PC-9 (cell line): ENCODE data around the gene FOXI3. TPM values are rescaled to one million over a fixed set of nuclear protein-coding genes. Genes with fewer than 3 reads are reported as not detected.

ENCODE experiments used
- BruUV-seq: library from RNA; stranded (reverse); fragments of 400-500 nt; replicated peaks from 2 replicates; lab custom pipeline; 2021; lab: Mats Ljungman, UMichigan
- CTCF ChIA-PET: fragments of 300-600 bp; sonication (Branson Sonifier 250); formaldehyde crosslinking; loops from one replicate; lab custom pipeline; 2022; ENCODE audit warnings: antibody characterized with exemption; lab: Charles Lee
- POLR2A ChIA-PET: fragments of 300-600 bp; sonication (Branson Sonifier 250); formaldehyde crosslinking; loops from one replicate; lab custom pipeline; 2022; ENCODE audit warnings: antibody characterized with exemption; ENCODE audit not compliant: unreplicated experiment; lab: Charles Lee
- DNase-seq, 2 experiments: peaks; one replicate each; pipeline versions ENCODE4 v3.0.0 to v3.0.0-alpha.2; 2015 to 2022; ENCODE audit warnings: mixed read lengths in 1 of 2
- H2AFZ ChIP-seq: fragments of 200-600 bp; sonication (generic); 2 replicates; pipeline ENCODE4 v1.8.1; 2017; ENCODE audit warnings: antibody characterized with exemption
- H3F3A ChIP-seq: fragments of 200-600 bp; sonication (generic); 2 replicates; pipeline ENCODE4 v1.8.1; 2017; ENCODE audit warnings: antibody characterized with exemption, mild to moderate bottlenecking, low read depth; ENCODE audit not compliant: insufficient read depth
- H3K27ac ChIP-seq: fragments of 200-600 bp; sonication (generic); 2 replicates; pipeline ENCODE4 v1.6.1; 2016; ENCODE audit warnings: mixed run types
- H3K27me3 ChIP-seq: fragments of 200-600 bp; sonication (generic); 2 replicates; pipeline ENCODE4 v1.6.1; 2016; ENCODE audit warnings: low read depth, mixed run types; ENCODE audit not compliant: insufficient read depth
- H3K36me3 ChIP-seq: fragments of 200-600 bp; sonication (generic); 2 replicates; pipeline ENCODE4 v1.6.1; 2016; ENCODE audit warnings: low read depth, mixed run types
- H3K4me1 ChIP-seq: fragments of 200-600 bp; sonication (generic); replicated peaks from 2 replicates; pipeline ENCODE4 v1.6.1; 2016; ENCODE audit warnings: mixed run types; ENCODE audit not compliant: insufficient read depth
- H3K4me2 ChIP-seq: fragments of 200-600 bp; sonication (generic); 2 replicates; pipeline ENCODE4 v1.6.1; 2017; ENCODE audit warnings: mixed run types
- H3K4me3 ChIP-seq: fragments of 200-600 bp; sonication (generic); 2 replicates; pipeline ENCODE4 v1.6.1; 2016; ENCODE audit warnings: mixed run types
- H3K79me2 ChIP-seq: fragments of 200-600 bp; sonication (generic); 2 replicates; pipeline ENCODE4 v1.6.1; 2017; ENCODE audit warnings: low read depth, mixed run types
- H3K9me2 ChIP-seq: fragments of 200-600 bp; sonication (generic); 2 replicates; pipeline ENCODE4 v1.8.1; 2017; ENCODE audit warnings: mild to moderate bottlenecking; ENCODE audit not compliant: insufficient read depth
- H3K9me3 ChIP-seq: fragments of 200-600 bp; sonication (generic); 2 replicates; pipeline ENCODE4 v1.8.1; 2016; ENCODE audit warnings: low read depth; ENCODE audit not compliant: insufficient read depth
- H4K20me1 ChIP-seq: fragments of 200-600 bp; sonication (generic); 2 replicates; pipeline ENCODE4 v1.8.1; 2017; ENCODE audit not compliant: insufficient read depth
- CTCF ChIP-seq: fragments of 200-600 bp; sonication (generic); conservative IDR thresholded peaks from 2 replicates; pipeline ENCODE4 v1.6.1; 2017; ENCODE audit warnings: mixed run types, antibody characterized with exemption, mild to moderate bottlenecking, moderate library complexity
- EZH2 ChIP-seq: fragments of 200-600 bp; sonication (generic); IDR thresholded peaks from 2 replicates; pipeline ENCODE4 v1.8.0; 2017; ENCODE audit warnings: antibody characterized with exemption, low read depth
- intact Hi-C: fragments of 100-400 bp; cut with micrococcal nuclease; formaldehyde crosslinking; loops from one replicate; pipeline ENCODE4 v1.10.0; 2022; ENCODE audit not compliant: unreplicated experiment
- total RNA-seq: library from RNA; stranded (reverse); gene quantifications from 2 replicates; pipeline ENCODE4 v1.2.3, GENCODE V29; 2021

The FOXI3 gene
- total RNA-seq, 1 experiment from 2014 or later = not detected

GRCh38 chr2:88450925-88451810, 1.3 kb downstream of the FOXI3 start:
- POLR2A ChIA-PET = no interaction called here
- Histone ChIP-seq H3K36me3 (no peaks in the 10 kb centered on the region), H3F3A (no peaks in the 10 kb centered on the region), H3K27ac (no peak overlapping the region), H4K20me1 (no peaks in the 10 kb centered on the region), H3K9me3 (no peaks in the 10 kb centered on the region), H3K4me1 (no peaks in the 10 kb centered on the region), H3K9me2 (no peaks in the 10 kb centered on the region), H2AFZ (no peak overlapping the region), H3K79me2 (no peaks in the 10 kb centered on the region), H3K27me3 (peaks cover 26% of the 10 kb centered on the region), H3K4me3 (no peak overlapping the region), H3K4me2 (no peak overlapping the region)
- no TSS peak for BruUV-seq
- DNase-seq = no peak
- intact Hi-C loops = no loop called here
- TF ChIP-seq CTCF (no peak), EZH2 (no peak)
- CTCF ChIA-PET = no interaction called here

GRCh38 chr2:88450186-88450585, 2.3 kb downstream of the FOXI3 start:
- POLR2A ChIA-PET = no interaction called here
- H3K27ac ChIP-seq = no peak overlapping the region
- H3K79me2 ChIP-seq = no peaks in the 10 kb centered on the region
- no peaks in the 10 kb centered on the region for H3K4me1 ChIP-seq
- no peaks in the 10 kb centered on the region for H3K9me2 ChIP-seq
- no peaks in the 10 kb centered on the region for H4K20me1 ChIP-seq
- H3K27me3 ChIP-seq = peaks cover 26% of the 10 kb centered on the region
- no peaks in the 10 kb centered on the region for H3K36me3 ChIP-seq
- no TSS peak for BruUV-seq
- no peak for DNase-seq
- H2AFZ ChIP-seq = no peak overlapping the region
- H3F3A ChIP-seq = no peaks in the 10 kb centered on the region
- TF ChIP-seq EZH2 (no peak), CTCF (no peak)
- intact Hi-C loops = no loop called here
- CTCF ChIA-PET = interaction anchor here (0.7 kb wide), 1 partner anchor 297 kb away, joined by 5 read pairs; no protein-coding TSS in a partner anchor
- no peak overlapping the region for H3K4me2 ChIP-seq
- no peak overlapping the region for H3K4me3 ChIP-seq
- H3K9me3 ChIP-seq = no peaks in the 10 kb centered on the region

GRCh38 chr2:88448248-88448647, 4.2 kb downstream of the FOXI3 start:
- Histone ChIP-seq H3K27me3 (peaks cover 31% of the 10 kb centered on the region), H4K20me1 (no peaks in the 10 kb centered on the region)
- no TSS peak for BruUV-seq

More at GRCh38 chr2:88448248-88448647, 4.2 kb downstream of the FOXI3 start:
- H3K4me1 ChIP-seq = no peaks in the 10 kb centered on the region
- intact Hi-C loops = no loop called here
- ChIA-PET CTCF (no interaction called here), POLR2A (no interaction called here)
- no peak for TF ChIP-seq CTCF
- TF ChIP-seq EZH2 = no peak
- no peak overlapping the region for H3K4me2 ChIP-seq
- no peaks in the 10 kb centered on the region for H3F3A ChIP-seq
- H3K36me3 ChIP-seq = no peaks in the 10 kb centered on the region
- H2AFZ ChIP-seq = no peak overlapping the region
- H3K9me3 ChIP-seq = no peaks in the 10 kb centered on the region
- H3K9me2 ChIP-seq = no peaks in the 10 kb centered on the region
- no peak overlapping the region for H3K27ac ChIP-seq
- DNase-seq = no peak
- no peaks in the 10 kb centered on the region for H3K79me2 ChIP-seq
- no peak overlapping the region for H3K4me3 ChIP-seq
